Measurements from ENCODE around the gene NBPF1. TPM values are rescaled to one million over a fixed set of nuclear protein-coding genes. Genes with fewer than 3 reads are reported as not detected.

Gene NBPF1
- total and polyA plus RNA-seq, 9 of the 15 experiments (the other 6 are each of a cell fraction or from before 2014, with no cell fraction given): 5.2 to 42.6 (median 24.1) TPM

- TF ChIP-seq CLOCK (CRISPR knock-in tag; IDR thresholded peaks at IDR 0.05; ENCODE audit: borderline replicate concordance) (0 out of 2 replicates have a peak, but pooled peaks have one; percentile 41), ZBTB8A (IDR thresholded peaks at IDR 0.05; ENCODE audit: partially characterized antibody) (no peak), EGR1 (conservative IDR thresholded peaks at IDR 0.05) (peak; percentile 87; the same call in 1 of the 2 replicates), TBP (optimal IDR thresholded peaks at IDR 0.05; ENCODE audit: low read depth, low read length) (no peak), JUND (IDR thresholded peaks at IDR 0.05; ENCODE audit: borderline replicate concordance, low read depth, low read length) (0 out of 2 replicates have a peak, but pooled peaks have one; percentile 11), JUND (tag; IDR thresholded peaks at IDR 0.05; ENCODE audit: borderline replicate concordance, low read depth, low read length) (no peak), ZNF740 (CRISPR knock-in tag; IDR thresholded peaks at IDR 0.05) (no peak), ZNF740 (tag; IDR thresholded peaks at IDR 0.05) (no peak)
Observed at GRCh38 chr1:16644193-16644481, 30.8 kb upstream of the NBPF1 start (continued).
